NCI-H460 (cell line): Measurements from ENCODE around the gene EMC8. TPM values are rescaled to one million over a fixed set of nuclear protein-coding genes. Genes with fewer than 3 reads are reported as not detected.
"Not testable (repeated sequence)": the region's sequence is repeated elsewhere in the genome, so short reads cannot be mapped to it uniquely, and the experiment has no call there.

Source experiments
- DNase-seq: peaks from one replicate; pipeline ENCODE4 v3.0.0-alpha.2; 2016; ENCODE audit warnings: low read depth; ENCODE audit errors: extremely low read depth
- polyA plus RNA-seq: library from polyadenylated mRNA; depleted of rRNA; stranded (reverse); fragments of >200 nt; gene quantifications from 2 replicates; pipeline ENCODE4 v1.2.3, GENCODE V29; 2014; cell fraction: nucleus; rRNA removed
- total RNA-seq: library from RNA; depleted of rRNA; stranded (reverse); fragments of >200 nt; shearing (Covaris generic); gene quantifications from 2 replicates; pipeline ENCODE4 v1.2.3, GENCODE V29; 2014; rRNA removed

The EMC8 gene
- 35.1 and 45.2 TPM in 2 replicates for total RNA-seq
- polyA plus RNA-seq = 65.1 and 66.6 TPM in 2 replicates

DNA sequence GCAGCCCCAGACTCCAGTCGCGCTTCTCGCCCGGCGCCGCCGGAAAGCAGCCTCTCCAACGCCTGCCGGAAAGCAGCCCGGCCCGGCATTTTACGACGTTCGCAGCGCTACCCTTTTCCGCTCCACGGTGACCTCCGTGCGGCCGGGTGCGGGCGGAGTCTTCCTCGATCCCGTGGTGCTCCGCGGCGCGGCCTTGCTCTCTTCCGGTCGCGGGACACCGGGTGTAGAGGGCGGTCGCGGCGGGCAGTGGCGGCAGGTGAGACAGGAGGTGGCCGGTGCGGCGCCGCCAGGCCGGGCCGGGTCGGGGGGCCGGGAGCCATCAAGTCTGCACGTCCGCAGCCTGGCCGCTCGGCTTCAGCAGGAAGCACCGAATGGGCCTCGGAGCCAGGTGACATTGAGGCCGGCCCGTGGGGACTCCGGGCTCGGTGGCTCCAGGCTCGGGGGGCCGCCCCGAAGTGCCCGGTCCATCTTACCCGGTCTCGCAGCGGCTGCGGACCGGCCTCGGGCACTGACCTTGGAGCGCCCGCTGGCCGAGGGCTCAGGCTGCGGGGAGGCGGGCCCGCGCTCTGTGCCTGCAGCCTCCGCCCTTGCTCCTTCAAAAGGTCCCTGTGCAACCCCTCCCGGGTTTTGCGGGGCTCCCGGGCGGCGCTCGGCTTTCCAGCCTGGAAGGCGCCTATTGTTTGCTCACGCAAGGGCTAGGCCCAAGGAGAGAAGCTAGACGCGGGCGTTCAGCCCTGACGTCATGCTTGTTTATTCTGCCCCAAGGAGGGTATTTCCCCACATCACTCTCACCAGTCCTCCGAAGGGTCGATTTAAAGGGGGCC lies at the start of gene EMC8, which contains the start of gene COX4I1:
Gene EMC8 (minus strand): TSS at position 48 of the 824 bp plus-strand sequence. CDS start 249 bp downstream, outside the sequence.
Gene COX4I1 (plus strand): TSS at position 199 of the 824 bp plus-strand sequence. CDS start 1,511 bp downstream, outside the sequence.
- DNase-seq = peak; percentile 85

DNA sequence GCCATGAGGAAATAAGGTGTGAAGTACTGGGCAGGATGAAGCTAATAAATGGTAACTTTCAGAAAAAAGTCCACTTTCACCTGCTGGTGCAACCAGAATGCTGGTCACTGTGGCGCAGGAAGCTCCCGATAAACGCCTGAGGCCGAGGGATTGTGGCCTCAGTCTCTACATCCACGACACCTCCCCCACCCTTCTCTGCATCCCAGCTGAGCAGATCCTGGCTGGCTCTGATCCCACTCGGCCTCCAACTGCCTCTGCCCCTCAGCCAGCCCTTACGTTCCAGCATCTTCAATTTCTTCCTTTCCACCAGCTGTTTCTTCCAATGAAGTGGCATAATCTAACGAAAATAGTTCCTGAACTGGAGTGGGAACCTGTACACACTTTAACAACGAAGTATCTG lies 49.6 kb upstream of the EMC8 start:
- no peak for DNase-seq

DNA sequence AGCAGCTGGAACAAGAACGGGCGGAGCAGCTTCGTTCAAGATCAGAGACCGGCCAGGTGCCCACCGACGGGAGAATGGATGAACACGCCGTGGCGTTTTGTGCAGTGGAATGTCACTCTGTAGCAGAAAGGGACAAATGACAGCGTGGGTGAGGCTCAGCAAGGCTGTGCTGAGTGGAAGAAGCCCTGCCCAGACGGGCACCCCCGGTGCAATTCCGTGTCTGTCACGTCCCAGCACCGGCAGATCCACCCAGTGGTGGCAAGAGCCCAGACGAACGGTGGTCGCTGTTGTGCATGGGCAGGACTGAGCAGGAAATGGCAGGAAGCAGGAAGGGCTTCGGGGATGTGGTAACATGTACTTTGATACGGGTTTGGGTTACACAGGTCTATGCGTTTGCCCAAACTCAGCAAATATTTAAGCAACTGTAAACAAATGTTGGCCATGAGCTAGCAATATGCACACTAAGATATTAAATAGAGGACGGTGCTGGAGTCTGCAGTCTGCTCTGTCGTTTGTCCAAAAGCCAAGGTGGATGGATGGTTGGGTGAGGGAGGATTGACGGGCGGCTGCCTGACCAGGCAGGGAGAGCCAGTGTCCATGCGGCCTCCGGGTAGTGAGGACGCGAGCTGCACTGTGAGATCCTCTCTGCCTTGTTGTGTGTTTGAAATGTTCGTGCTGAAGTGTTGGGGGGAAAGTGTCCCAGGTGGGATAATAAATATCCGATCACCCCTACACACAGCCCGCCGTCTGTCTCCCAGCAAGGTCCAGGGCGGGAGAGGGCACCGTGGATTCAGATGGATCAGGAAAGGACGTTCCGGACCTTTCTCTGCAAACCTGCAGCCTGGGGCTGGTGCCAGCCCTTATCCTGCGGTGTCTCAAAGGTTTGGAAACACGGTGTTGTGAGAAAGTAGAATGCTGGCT lies 48.6 kb upstream of the EMC8 start:
- no peak for DNase-seq

DNA sequence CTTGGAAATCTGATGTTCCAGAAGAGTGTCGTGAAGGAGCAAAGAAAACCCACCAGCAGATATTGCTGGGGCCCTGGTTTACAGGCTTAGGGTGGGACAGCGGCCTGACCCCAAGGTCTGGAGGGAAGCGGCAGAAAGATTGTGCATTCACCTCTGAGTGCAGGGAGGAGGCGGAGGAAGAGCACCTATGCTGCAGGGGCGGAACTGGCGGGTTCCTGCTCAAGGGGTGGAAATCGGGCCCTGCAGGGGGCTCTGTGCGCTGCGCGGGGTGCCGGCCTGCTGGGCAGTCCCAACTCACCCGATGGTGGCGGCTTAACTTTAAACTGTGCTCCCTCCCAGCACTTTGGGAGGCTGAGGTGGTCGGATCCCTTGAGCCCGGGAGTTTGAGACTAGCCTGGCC lies 47.7 kb upstream of the EMC8 start:
- no peak for DNase-seq

DNA sequence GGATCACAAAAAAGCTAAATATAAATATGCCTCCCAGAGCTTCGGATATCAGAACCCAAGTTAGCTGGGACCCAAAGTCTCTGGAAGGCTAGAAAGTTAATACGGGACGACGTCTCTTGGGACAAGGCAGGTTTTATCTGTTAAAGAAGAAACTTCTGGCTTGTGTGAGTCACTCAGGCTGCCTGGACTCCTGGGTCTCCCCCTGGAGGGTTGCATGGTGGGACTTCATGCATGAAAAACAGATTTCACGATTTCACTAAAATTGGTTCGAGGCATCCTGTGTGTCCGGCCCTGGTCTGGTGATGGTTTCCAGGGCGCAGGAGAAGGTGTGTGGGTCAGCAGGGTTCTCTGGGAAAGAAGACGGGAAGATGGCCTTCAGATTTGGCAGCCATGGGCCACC lies 47.1 kb upstream of the EMC8 start:
- no peak for DNase-seq

DNA sequence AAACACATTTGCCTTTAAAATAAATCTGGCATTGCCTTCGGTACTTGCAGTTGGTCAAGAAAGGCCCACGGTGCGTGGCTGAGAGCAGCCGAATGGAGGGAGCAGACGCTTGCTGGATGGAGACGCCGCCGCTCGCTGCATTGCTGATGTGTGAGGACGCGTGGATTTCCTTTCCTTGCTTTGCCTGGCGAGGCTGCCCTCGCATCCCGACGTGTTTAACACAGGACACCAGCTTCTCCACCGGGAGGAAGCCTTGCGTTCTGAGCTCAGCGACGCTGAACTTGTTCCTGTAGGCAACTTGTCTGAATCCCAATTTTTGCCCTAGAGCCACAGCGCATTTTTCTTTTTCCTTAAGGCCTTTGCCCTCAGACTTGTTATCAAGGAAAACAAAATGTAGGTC lies 45.9 kb upstream of the EMC8 start:
- no peak for DNase-seq

DNA sequence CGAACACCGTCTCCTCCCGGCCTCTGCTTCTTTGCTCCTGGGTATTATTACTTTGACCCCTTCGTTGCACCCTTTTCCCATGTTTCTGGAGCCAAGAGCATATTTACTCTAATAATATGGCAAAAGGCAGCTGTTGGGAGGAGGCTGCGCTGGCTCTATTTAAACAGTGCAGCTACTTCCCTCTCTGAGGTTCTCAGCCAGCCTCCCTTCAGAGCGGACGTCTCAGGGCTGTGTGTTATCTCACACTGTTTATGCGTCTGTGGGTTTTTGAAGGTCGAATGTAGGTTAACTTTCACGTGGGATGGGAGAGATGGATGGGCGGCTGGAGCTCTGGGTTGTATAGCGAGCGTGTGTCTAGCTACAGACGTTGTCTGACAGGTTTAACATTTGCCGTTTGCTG lies 45.4 kb upstream of the EMC8 start:
- DNase-seq = no peak

DNA sequence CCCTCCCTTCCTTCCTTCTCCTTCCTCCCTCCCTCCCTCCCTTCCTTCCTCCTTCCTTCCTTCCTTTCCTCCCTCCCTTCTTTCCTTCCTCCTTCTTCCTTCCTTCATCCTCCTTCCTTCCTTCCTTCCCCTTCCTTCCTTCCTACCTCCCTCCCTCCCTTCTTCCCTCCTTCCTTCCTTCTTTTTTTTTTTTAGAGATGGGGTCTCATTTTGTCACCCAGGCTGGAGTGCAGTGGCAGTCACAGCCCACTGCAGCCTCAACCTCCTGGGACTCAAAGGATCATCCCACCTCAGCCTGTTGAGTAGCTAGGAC lies 44.8 kb upstream of the EMC8 start:
- DNase-seq = no peak

DNA sequence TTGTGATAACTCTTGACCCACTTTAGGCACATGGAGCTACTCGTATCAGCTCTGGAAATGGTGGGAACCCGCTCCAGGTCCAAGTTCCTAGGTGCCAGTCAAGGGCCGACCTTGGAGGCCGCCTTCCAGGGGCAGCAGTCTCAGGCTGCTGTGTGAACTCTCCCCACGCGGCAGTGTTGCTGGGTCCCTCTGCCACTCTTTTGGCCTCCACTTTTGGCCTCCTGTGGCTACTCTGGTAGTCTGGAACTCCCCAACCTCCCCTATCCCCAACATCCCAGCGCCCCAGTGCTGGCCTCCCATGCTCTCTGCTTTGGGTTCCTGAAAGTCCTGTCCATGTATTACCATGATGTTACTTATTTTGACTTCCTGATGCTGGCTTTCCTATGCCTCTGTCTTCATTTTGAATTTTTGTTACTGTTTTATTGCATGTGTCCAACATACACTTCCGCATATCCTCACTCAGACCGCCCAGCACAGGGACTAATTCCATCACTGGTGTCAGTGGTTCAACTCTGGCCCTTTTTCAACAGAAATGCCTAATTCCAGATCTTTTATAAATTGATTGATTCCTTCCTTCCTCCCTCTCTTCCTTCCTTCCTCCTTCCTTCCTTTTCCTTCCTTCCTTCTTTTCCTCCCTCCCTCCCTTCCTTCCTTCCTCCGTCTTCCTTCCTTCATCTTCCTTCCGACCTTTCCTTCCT lies 44.3 kb upstream of the EMC8 start:
- no peak for DNase-seq

DNA sequence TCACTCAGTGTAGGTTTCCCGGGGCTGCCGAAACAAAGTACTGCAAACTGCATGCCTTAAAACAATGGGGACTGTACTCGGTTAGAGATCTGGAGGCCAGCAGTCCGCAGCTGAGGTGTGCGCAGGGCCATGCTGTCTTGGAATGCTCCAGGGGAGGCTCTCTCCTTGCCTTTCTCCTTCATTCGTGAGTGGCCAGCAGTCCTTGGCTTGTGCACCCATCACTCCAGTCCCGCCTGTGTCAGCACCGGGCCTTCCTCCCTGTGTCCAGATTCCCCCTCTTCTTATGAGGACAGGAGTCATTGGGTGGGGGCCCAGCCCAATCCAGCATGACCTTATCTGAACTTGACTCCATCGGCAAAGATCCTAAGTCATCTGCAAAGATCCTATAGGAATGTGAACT lies 43.5 kb upstream of the EMC8 start:
- DNase-seq = no peak

DNA sequence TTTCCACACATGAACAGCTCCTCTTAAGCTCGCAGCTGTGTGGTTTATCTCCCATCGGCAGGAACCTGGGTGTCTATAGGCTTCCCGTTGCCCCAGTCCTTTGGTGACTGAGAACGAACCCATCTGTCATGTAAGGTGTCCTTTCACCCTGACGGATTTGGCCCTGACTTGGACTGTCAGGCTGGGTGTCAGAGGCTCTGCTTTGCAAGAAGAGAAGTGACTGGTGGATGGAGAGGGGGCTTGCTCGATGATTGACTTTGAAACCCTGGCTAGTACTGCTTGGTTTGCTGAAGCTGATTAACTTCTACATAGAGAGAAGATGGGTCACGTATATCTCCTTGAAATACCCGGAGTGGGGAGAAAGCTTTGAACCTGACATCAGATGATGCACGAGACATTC lies 43.1 kb upstream of the EMC8 start:
- DNase-seq = no peak

DNA sequence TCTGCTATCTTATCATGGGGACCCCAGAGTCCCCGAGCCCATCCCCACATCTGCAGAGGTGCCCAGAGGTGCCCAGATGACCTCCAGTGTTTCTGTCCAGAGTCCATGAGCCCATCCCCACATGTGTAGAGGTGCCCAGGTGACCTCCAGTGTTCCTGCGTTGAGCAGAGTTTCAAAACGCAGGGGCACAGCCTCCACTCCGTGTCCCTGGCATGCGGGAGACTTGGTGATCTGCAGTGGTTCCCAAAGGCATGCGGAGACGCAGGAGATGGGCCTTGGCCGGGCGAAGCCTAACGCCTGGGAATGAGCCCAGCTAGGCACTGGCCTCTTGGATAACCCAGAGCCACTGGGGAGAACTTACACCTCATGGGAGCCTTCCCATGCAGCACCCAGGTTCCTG lies 41.5 kb upstream of the EMC8 start:
- DNase-seq = no peak

DNA sequence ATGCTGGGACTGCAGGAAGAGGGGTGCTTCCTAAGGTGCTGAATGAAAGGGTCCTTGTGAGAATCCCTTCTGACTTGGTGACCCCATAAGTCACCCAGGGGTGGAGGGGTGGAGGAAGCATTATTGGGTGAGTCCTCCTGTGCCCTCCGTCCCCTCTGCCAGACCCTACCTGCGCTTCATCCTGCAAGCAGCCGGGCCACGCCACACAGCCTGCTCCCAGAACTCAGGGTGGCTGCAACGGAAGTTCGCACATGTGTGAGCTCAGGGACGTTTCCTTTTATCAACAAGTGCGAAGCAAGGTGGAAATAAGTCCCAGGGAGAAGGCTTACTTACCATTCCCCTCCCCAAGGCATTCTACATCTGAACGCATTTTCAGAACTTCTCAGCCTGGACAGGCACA lies 41.1 kb upstream of the EMC8 start:
- DNase-seq = no peak

DNA sequence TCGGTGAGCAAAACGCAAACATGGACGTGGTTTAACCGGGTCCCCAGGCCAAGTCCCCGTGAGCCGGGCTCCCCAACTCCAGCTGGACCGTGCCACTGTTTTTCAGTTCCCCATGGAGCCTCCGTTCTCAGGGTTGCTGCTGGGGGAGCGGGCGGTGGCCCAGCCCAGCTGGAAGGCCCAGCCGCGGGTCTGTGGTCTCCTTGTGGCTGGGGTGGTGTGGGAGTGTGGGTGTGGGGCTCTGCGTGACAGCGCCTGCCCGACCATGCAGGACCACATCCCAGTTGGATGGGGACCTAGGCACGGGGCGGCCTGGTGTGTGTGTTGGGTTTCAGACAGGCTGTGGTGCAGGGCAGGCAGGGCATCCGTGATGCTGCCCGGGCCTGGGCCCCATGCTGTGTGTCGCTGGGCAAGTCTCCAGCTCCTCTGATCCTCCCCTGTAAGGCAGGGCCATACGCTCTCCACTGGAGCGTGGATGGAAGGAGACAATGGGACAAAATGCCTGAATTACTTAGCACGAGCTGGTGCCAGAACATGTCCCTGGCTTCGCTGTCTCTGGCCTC lies 40.4 kb upstream of the EMC8 start:
- DNase-seq = no peak

DNA sequence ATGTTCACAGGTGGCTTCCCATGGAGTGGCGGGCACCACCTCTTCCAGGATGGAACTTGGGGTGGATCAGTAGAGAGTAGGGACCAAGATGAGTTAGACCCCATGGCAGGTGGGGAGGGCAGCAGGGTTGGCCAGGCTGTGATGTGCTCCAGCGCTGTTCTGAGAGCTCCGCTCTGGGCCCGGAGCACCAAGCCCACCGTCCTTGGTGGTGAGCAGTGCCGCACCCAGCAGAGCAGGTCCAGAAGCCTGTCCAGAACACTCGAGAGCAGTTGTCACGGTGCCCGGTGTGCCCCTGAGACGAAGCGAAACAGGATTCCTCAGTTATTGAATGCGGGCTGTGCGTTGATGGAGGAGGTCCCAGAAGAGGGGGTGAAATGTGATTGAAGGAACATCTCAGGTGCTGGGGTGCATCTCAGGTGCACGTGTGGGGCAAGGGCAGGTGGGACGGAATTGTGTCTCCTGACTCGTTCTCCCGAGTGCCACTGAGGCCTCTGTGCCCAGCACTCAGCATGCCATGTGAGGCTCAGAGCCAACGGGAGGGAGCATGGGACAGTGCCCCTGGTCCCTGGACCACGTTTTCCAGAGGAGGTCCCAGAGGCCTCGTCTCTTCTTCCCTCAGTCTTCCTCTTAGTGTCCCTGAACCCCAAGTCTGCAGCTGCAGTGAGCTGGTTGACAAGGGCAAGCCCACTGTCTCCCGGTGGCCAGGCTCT lies 39.7 kb upstream of the EMC8 start:
- no peak for DNase-seq

DNA sequence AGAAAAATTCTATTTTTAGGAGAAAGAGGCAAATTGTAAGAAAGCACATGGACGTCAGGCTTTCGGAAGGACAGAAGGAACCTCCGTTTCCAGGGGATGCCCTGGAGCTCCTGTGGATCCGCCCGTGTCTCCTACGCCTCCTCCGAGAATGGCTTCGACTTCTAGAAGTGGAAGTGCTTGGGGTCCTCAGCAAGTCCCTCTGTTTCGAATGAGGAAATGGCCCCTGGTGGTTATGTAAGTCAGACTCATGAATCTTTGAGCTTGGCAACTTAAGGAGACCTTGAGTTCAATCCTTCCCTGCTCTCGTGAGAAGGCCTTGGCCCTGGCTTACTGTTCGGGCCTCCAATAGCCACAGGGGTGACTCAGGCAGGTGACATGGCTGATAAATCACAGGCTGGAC lies 39.0 kb upstream of the EMC8 start:
- no peak for DNase-seq

DNA sequence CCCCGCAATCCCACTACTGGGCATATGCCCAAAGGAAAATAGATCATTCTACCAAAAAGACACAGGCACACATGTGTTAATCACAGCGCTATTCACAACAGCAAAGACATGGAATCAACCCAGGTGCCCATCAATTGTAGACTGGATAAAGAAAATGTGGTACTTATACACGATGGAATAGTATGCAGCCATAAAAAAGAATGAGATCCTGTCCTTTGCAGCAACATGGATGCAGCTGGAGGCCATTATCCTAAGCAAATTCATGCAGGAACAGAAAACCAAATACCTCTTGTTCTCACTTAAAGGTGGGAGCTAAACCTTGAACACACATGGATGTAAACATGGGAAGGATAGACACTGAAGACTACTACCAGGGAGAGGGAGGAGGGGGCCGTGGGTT lies 38.3 kb upstream of the EMC8 start:
- DNase-seq = not testable (repeated sequence)

DNA sequence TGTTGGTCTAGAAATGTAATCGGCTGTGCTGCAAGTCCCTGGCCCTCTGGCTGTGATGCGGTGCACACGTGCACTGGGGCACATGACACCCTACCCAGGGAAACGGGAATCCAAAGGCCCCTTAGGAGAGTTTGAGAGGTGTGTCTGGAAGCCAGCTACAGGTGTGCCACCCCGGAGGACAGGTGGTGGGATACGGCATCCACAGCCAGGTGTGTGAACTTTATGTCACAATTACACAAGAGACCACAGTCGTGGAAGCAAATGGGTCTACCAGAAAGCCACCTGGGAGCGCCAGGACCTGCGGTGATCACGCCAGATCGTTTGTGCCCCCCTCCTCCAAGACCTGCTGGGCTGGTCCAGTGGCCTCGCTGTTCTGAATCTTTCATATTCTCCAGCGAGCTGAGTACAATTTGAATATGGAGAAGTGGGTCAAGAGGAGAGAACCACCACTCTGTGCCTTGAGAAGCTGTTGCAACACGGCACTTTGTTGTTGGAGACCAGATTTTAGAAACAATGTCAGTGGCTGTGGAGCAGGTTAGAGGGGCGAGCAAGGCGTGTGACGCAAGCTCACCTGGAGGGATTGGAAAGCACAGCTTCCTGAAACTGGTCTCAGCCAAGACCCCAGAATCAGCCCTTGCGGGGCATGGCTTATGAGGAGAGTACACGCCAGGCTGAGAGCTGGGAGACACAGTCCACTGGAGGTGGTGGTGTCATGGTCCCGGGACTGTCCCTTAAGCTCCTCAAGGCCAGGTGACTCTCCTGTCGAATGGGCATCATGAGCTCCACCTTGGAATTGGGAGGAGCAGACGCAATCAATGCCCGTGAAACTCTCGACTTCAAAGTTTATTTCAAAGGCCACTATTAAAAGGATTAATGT lies 37.6 kb upstream of the EMC8 start:
- DNase-seq = no peak
